ENCODE results near the gene SPTB. TPM values are rescaled to one million over a fixed set of nuclear protein-coding genes. Genes with fewer than 3 reads are reported as not detected.

The SPTB gene
- total and polyA plus RNA-seq, 10 of the 15 experiments (the other 5 are each of a cell fraction or from before 2014, with no cell fraction given), result under 0.01 to 0.04 (median 0.02) TPM; not detected in 4

- TF ChIP-seq IRF5 (IDR thresholded peaks at IDR 0.05; ENCODE audit: borderline replicate concordance), result no peak
These were observed 46.8 kb upstream of the SPTB start (continued) for GRCh38 chr14:64926398-64926995.

GRCh38 chr14:64923015-64923414 lies 43.3 kb upstream of the SPTB start:
- no TSS peak for BruUV-seq (replicated peaks)
- ChIA-PET SMC1A (ENCODE audit: uncharacterized antibody, unreplicated experiment) (interaction anchor here (0.7 to 2.9 kb wide), 3 partner anchors 9 to 32 kb away, joined by 3 to 14 read pairs (median 5); no protein-coding TSS in a partner anchor), CTCF (interaction anchor here (1.1 to 2.9 kb wide), 3 partner anchors 9 to 31 kb away, joined by 3 to 10 read pairs (median 9); no protein-coding TSS in a partner anchor), RAD21 (ENCODE audit: unreplicated experiment) (interaction anchor here (0.7 to 1.2 kb wide), 2 partner anchors 13 to 579 kb away, joined by 3 read pairs; no protein-coding TSS in a partner anchor), POLR2A (no interaction called here)
- Histone ChIP-seq H3K9ac (ENCODE audit: control insufficient read depth, insufficient read depth, low read length) (no peak overlapping the region), H3K4me3 (no peak overlapping the region), H3K27me3 (replicated peaks in 1 of 2; ENCODE audit: control insufficient read depth in 2 of 2, insufficient read depth in 2 of 2, low read length in 1 of 2) (no peaks in the 10 kb centered on the region), H4K20me1 (ENCODE audit: control insufficient read depth, insufficient read depth) (no peaks in the 10 kb centered on the region), H3K9me3 (replicated peaks; ENCODE audit: control insufficient read depth, insufficient read depth, low read length) (no peaks in the 10 kb centered on the region; the same call in 2 of the 3 replicates), H3K4me2 (ENCODE audit: control insufficient read depth, insufficient read depth) (no peak overlapping the region), H2AFZ (ENCODE audit: control insufficient read depth, low read depth, low read length) (no peak overlapping the region), H3K4me1 (ENCODE audit: control insufficient read depth, insufficient read depth, low read length) (peaks cover 3% of the 10 kb centered on the region), H3K36me3 (ENCODE audit: control insufficient read depth in 2 of 2, insufficient read depth in 2 of 2, low read length in 1 of 2) (peaks cover 2 to 17% of the 10 kb centered on the region in 2 experiments; a peak in 2 of 4 replicates), H3K27ac (ENCODE audit: control insufficient read depth, insufficient read depth) (no peak overlapping the region), H3K79me2 (ENCODE audit: control insufficient read depth, insufficient read depth, low read length) (peaks cover 28% of the 10 kb centered on the region)
- DNase-seq (ENCODE audit: low read depth, low spot score) (no peak), ATAC-seq (no peak), FAIRE-seq (no peak)
- TF ChIP-seq ESRRA (IDR thresholded peaks at IDR 0.05; ENCODE audit: low read length) (no peak), NFYB (IDR thresholded peaks at IDR 0.05; ENCODE audit: insufficient read depth, low read depth, low read length) (no peak), SMAD1 (IDR thresholded peaks at IDR 0.05; ENCODE audit: low read depth, partially characterized antibody) (no peak), JUND (IDR thresholded peaks at IDR 0.05; ENCODE audit: low read depth, low read length) (no peak), GABPA (IDR thresholded peaks at IDR 0.05; ENCODE audit: low read depth) (no peak), ASH2L (IDR thresholded peaks at IDR 0.05; ENCODE audit: borderline replicate concordance, low read depth) (no peak), ZNF687 (IDR thresholded peaks at IDR 0.05) (no peak), ZNF24 (IDR thresholded peaks at IDR 0.05) (no peak)
- 81% methylated on average over 3 of the region's 3 CpGs for WGBS (ENCODE audit: insufficient coverage, insufficient replicate concordance, low lambda C conversion rate, missing lambda C conversion rate)
- in situ Hi-C loops (cut with MboI), result no loop called here
- intact Hi-C loops (cut with micrococcal nuclease; ENCODE audit: unreplicated experiment), result no loop called here
